ENCODE data around the gene VPS33A.
"Not testable (repeated sequence)": the region's sequence is repeated elsewhere in the genome, so short reads cannot be mapped to it uniquely, and the experiment has no call there.

VPS33A gene

DNA sequence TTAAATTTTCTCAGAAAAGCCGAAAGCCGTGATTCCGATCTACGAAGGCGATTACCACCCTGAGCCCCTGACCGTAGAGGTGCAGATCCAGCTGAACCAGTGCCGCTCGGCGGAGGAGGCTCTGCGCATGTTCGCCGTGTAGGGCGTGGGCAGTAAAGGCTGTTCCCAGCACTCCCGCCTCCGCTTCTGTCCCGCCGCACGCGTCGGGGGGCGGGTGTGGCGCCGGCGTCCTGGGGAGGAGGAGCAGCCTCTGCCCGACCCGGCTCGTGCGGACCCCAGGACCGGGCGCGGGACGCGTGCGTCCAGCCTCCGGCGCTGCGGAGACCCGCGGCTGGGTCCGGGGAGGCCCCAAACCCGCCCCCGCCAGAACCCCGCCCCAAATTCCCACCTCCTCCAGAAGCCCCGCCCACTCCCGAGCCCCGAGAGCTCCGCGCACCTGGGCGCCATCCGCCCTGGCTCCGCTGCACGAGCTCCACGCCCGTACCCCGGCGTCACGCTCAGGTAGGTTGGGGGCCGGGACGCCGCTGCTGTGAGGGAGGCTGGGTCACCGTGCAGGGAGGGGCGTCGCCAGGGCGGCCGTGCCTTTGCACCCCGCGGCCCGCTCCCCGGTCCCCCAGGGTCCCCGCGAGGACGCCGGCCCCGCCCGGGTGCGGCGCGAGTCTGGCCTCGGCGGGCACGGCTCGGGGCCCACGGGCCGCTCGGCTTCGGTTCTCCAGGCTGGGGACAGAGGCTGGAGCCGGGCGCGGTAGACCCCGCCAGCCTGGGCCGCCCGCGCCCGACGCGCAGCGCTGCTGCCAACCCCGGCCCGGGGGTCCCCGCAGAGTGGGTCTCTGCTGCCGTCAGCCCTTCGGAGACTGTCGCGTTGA is 62.8 kb downstream of the VPS33A start, which contains the start of gene B3GNT4:
B3GNT4 (plus strand) TSS at position 409 of the 866 bp plus-strand sequence. CDS start 910 bp downstream, outside the sequence.
- no peak for DNase-seq

DNA sequence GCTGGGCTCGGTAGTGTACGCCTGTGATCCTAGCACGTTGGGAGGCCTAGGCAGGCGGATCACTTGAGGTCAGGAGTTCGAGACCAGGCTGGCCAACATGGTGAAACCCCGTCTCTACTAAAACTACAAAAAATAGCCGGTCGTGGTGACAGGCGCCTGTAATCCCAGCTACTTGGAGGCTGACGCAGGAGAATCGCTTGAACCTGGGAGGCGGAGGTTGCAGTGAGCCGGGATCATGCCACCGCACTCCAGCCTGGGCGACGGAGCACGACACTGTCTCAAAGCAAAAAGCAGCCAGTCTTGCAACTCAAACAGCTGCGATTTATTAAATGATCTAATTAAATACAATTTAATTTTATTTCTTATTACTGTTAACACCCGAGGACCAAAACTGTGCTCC is 63.5 kb downstream of the VPS33A start:
- DNase-seq: not testable (repeated sequence)

DNA sequence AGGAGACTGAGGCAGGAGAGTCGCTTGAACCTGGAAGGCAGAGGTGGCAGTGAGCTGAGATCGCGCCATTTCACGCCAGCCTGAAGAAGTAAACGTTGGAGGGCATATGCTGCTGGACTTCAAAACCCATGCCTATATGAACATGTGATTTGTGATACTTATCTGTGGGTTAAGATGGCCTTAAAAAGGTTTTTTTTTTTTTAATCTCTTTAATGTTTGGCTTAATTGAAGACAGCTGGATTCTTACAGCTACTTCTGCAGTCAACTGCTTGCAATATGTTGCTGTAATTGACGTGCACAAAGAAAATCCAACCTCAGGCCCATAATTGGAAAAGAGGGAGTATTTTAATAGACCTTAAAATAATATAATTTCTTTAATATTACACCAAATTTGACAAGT is 64.3 kb downstream of the VPS33A start:
- DNase-seq: no peak

DNA sequence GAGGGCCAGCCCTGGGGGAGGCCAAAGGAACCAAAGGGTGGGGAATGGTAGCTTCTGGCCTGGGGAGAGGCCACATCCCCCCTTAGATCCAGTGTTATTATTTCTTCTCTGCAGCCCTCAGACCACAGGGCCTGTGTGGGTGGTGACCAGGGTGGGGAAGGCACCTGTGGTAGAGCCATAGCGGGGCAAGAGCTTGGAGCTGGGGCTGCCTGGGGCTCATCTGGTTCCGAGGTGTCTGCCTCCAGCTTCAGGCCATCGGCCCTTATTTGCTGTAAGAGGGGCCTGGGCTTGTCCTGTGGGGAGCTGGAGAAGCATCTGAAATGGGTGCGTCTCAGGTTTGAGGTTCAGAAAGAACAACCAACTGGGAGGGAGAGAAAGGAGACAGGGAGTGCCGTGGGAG is 64.9 kb downstream of the VPS33A start:
- DNase-seq: no peak

DNA sequence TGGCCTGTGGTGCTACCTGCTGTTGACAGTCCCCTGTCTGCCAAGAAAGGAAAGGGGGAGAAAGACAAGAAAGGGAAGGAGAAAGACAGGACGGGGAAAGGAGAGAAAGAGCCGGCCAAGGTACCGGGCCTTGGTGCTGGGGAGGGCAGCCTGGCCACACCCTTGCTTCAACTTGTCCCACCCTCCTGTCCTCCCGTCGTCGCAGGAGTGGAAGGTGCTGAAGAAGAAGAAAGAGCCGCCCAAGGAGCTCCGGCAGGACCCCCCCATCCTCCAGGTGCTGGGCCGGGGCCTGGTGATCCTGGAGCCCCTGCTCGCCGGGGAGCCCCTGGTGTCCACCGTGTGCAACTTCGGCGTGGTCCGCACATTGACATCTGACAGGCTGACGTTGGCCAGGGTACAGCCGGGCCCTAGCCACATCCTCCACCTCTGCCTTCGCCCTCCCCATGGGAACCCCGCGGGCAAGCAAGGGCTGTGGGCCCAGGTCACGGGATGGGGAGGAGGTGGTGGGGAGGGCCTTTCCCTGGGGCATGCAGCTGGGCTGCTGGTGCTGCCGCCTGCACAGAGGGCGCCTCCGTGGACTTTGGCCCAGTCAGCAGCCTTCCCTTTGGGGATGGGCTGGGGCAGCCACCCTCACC is 65.6 kb downstream of the VPS33A start:
- DNase-seq: no peak

DNA sequence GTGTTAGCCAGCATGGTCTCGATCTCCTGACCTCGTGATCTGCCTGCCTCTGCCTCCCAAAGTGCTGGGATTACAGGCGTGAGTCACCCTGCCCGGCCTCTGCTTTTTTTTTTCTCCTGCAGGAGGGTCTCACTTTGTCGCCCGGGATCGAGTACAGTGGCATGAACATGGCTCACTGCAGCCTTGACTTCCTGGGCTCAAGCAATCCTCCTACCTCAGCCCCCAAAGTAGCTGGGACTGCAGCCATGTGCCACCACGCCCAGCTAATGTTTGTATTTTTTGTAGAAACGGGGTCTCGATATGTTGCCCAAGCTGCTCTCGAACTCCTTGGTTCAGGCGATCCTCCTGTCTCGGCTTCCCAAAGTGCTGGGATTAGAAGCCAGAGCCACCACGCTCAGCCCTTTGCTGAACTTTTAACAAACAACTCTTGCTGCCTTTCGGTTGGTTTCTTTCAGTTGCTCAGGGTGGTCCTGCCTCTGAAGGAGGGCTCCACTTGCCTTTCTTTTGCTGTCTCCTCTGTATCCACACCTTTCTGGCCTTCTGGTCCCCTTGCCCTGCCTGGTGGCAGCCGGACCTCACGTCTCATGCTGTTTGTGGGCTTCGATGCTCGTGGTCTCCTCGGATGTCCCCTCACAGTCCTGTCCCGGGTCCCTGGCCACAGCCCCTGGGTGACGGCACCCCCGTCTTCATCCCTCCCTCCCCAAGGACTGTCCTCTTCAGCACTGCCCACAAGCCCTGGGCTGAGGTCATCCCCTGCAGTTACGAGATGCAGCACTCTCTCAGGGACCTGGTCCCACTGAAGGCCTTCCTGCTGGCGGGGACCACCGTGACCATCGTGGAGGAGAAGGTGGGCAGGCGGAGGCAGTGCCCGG is 66.6 kb downstream of the VPS33A start:
- DNase-seq: no peak

DNA sequence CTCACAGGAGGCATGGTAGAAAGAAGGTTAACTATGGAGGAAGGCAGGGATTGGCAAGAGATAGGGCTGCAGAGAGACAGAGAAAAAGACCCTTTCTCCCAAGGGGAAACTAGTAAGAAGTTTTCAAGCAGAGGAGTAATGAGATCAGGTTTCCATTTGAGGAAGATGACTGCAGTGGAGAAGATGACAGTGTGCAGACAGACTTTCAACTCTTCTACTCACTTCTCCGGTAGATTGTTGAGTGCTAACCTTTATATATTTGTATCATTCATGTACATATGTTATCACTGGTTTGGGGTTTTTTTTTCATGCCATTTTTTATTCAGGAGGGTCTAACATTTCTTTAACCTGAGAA is 68.7 kb downstream of the VPS33A start:
- no peak for DNase-seq

DNA sequence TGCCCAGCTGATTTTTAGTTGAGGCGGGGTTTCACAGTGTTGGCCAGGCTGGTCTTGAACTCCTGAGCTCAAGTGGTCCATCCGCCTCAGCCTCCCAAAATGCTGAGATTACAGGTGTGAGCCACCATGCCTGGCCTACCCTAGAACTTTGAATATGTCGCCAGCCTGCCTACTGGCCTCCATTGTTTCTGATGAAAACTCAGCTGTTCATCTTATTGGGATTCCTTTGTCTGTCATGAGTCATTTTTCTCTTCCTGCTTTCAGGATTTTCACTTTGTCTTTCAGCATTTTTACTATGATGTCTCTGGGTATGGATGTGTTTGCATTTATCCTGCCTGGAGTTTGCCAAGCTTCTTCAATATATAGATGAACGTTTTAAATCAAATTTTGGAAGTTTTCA is 70.9 kb downstream of the VPS33A start:
- DNase-seq: no peak

DNA sequence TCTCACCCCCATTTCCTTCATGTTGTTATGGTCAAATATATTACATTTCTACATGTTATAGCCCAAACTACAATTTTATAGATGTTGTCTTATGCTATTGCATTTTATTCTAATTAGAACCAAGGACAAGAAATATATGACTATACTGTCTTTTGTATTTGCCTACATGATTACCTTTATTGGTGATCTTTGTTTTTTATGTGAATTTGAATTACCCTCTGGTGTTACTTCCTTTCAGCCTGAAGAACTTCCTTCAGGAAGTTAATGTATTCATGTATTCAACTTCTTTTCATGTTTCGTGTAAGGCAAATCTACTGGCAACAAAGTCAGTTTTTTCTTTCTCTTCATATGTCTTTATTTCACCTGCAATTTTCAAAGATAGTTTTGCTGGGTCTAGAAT is 71.5 kb downstream of the VPS33A start:
- DNase-seq: no peak

DNA sequence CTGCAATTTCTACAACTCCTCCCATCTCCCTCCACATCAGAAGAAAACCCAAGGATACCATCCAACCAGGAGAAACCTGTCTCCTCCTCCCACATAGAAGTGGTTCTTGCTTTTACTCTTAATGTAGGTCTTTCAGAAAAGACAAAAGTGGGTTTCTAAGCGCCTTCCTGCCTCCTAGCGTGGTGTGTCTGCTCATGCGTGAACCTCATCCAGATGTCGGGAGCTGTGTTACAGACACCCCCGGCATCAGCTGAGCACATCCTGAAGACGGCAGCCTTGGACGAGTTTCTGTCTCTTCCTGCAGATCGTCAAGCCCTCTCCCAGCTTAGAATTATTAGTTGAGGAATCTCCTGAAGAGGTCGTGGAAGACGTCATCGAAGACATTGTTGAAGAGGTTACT is 73.9 kb downstream of the VPS33A start:
- DNase-seq: no peak

DNA sequence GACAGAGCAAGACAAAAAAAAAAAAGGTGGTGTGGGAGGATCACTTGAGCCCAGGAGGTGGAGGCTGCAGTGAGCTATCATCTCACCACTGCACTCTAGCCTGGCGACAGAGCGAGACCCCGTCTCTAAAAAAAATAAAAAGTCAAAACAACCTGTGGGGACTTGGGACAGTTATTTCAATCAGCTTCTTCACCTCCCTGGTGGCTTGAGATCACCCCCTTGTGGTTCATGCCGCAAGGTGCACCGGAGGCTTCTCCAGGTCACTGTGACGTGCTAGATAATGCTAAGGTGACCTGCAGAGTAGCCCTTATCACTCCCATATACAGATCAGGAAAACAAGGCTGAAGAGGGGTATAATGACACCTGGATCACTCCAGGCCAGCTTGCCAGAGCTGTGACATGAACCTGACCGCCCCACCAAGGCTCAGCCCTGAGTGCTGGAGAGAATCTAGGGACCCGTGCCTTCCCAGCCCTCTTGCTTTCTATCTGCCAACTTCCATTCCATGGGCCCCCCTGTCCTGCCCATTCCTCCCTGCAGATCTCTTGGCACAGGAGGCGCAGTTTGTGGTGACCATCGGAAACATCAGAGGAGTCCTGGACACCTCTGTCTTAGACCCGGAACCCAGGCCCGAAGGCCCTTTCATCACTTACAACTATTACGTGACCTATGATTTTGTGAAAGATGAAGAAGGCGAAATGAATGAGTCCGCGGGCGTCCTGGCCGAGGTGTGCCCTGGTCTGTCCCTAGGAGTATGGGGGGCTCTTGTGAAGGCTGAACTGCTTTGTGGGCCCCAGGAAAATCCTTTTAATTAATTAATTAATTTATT is 75.2 kb downstream of the VPS33A start:
- no peak for DNase-seq

DNA sequence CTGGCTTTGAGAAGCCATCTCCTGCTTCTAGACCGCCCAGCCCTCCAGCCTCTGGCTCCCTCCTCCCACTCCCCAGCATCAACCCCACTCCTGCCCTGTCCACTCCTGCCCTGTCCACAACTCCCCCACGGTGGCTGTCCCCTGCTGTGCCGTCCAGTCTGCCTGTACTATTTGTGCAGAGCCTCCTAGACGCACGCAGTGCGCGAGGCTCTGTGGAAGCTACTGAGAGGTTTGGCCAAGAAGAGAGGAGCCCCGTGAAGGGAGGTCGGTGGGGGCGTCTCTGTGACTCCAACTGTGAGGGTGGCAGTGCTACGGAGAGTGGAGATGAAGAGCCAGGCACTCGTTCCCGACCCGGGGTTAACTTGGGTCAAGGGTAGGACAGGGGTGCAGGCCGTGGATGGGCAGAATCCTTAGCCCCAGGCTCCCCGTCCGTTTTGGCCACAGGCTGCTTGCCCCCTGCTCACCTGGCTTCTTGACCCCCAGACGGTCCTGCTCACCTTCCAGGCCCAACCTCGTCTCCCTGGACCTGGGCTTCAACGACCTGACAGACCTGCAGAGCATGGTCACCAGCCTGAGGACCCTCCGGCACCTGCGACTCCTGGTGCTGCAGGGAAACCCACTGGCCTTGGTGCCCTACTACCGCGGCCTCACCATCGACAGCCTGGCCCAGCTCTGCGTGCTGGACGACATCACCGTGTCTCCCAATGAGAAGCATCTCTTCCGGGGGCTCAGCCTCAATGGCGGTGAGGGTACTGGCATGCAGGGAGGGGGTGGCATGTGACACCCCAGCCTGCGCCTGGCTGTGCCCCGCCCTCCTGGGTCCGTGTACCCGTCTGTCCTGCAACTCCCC is 76.4 kb downstream of the VPS33A start:
- no peak for DNase-seq

DNA sequence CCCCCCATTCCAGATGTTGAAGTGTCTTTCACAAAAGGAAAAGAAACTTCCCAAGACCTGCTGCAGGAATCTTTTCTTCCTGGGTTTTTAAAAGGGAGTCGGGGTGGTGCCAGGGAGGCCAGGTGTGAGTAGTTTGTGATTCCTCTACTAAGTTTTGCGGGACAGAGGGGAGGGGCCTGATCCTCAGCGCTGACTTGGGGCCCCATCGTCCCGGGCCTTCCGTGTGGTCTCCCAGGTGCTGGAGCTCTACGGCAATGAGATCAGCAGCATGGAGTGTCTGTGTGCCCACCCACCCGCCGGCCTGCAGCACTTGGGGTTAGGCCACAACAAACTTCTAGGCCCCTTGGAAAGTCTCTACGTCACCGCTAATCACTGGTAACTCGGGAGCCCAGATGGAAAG is 78.8 kb downstream of the VPS33A start:
- DNase-seq: no peak

DNA sequence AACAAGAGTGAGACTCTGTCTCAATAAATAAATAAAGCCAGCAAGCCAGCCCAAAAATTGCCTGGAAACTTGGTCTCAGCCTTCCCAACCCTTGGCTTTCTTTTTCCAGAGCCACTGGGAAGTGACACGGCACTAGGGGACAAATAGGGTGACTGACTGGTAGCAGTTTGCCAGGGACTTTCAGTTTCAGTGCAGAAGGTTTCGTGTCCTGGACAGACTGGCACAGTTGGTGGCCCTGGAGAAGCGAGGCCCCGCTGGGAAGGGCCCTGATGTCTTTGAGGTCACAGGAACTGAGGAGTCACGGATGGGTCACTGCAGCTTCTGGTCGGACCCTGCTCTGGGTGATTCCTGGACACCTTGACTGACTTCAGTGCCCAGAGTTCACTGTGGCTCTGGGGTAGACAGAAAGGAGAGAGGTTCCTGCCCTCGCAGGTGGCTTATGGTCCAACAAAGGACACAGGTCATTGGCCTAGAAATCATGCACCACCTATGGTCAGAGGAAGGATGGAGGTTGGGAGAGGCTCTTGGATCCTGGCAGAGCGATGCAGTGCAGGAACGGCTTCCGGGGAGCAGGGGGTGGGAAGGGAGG is 80.7 kb downstream of the VPS33A start:
- DNase-seq: no peak

DNA sequence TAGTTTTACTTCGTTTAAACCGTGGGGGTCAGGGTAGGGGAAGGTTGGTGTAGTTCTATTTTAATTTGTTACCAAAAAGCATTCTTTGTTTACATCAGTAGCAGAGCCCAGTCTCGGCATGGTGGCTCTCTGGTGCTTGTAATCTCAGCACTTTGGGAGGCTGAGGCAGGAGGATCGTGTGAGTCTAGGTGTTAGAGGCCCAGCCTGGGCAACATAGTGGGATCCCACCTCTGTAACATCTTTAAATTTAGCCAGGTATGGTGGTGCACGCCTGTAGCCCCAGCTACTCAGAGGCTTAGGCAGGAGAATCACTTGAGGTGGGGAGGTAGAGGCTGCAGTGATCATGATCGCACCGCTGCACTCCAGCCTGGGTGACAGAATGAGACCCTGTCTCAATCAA is 81.2 kb downstream of the VPS33A start:
- DNase-seq: no peak

DNA sequence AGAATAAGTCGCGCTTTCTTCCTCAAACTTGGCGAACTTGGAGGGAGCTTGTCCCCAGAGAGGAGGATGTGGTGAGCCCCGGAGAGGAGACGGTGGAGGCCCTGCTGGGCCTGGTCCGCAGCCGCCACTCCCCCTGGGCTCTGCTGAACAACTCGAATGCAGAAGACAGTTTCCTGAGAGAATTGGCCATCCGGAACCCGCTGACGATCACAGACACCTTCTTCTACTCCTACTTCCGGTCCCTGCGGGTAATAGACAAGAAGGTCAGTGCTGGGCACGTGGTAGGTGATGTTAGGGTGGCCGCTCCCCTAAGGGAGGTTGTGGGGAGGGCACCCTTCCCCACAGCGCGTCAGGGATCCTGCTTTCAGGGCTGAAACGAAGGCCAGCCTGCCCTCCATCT is 81.8 kb downstream of the VPS33A start:
- no peak for DNase-seq

DNA sequence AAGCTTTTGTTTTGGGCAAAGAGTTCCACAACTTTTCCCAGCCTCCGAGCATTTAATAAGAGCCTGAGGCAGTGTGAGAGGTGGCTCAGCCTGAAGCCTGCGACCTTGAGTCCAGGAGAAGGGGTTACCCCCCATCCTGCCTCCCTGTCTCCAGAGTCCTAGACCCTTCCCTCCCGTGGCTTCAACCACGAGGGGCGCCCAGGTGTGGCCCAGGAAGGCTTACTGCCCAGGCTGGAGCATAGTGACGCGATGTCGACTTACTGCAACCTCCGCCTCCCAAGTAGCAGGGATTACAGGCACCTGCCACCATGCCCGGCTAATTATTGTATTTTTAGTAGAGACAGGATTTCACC is 82.7 kb downstream of the VPS33A start:
- DNase-seq: no peak

DNA sequence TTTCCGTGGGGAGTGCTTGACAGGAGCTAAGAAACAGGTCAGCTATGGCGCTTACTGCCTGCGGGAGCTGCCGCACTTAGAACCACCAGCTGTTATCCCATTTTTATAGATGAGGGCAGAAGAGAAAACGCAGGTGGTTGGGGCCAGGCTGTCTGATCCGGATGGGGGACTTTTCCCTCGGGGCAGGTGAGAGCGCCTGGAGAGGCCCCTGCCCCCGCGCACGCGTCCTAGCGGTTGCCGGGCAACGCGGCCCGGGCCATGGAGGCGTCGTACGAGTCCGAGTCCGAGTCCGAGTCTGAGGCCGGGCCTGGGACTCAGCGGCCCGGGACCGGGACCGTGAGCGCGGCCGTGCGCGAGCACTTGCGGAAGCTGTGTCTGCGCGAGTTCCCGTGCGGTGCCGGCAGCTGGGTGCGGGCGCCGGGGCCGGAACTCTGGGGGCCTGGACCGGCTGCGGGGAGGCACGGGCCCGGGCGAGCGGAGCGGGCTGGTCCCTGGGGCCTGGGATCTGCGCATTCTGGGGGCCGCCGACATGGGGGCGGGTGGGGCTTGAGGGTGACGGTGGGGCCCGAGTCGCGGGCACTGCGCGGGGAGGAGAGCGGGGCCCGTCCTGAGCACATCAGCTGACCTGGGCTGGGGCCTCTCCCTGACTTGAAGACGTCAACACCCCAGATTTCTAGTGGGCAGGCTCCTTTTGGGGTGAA is 83.3 kb downstream of the VPS33A start, which contains the start of gene LRRC43:
LRRC43 (plus strand) TSS at position 237 of the 701 bp plus-strand sequence; CDS start at position 259, 22 bp downstream.
- DNase-seq: no peak

Data from cortex of kidney (tissue), 1 donor.